GM12874 (cell line): ENCODE data around the gene TSPAN31.
A peak's percentile ranks its signal among the peaks of the same experiment; 100 is the strongest.

Experiments used
- TF ChIP-seq, protein P1 (sequence below): IDR thresholded peaks from 2 replicates; pipeline ENCODE4 v1.5.1; 2011; ENCODE audit warnings: low read depth, mild to moderate bottlenecking, control low read depth, low read length, moderate library complexity; ENCODE audit not compliant: insufficient read depth

Gene TSPAN31

DNA sequence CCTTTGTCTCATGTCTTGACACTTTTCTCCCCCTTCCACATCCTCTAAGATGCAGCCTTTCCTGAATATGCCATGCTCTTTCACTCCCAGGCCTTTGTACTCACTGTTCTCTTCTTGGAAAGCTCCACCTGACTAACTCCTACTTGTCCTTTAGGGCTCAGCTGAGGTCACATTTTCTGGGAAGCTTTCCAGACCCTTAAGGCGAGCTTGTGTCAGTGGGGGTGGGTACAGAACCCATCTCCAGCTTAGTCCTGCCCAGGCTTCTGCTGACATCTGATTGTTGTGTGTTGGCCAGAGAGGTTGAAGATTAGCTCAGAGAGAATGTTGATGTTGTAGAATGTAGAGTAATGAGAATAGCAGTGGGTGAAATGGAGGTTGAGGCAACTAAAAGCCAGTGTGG is 34.9 kb downstream of the TSPAN31 start:
- TF ChIP-seq, protein P1, sequence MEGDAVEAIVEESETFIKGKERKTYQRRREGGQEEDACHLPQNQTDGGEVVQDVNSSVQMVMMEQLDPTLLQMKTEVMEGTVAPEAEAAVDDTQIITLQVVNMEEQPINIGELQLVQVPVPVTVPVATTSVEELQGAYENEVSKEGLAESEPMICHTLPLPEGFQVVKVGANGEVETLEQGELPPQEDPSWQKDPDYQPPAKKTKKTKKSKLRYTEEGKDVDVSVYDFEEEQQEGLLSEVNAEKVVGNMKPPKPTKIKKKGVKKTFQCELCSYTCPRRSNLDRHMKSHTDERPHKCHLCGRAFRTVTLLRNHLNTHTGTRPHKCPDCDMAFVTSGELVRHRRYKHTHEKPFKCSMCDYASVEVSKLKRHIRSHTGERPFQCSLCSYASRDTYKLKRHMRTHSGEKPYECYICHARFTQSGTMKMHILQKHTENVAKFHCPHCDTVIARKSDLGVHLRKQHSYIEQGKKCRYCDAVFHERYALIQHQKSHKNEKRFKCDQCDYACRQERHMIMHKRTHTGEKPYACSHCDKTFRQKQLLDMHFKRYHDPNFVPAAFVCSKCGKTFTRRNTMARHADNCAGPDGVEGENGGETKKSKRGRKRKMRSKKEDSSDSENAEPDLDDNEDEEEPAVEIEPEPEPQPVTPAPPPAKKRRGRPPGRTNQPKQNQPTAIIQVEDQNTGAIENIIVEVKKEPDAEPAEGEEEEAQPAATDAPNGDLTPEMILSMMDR, result no peak

DNA sequence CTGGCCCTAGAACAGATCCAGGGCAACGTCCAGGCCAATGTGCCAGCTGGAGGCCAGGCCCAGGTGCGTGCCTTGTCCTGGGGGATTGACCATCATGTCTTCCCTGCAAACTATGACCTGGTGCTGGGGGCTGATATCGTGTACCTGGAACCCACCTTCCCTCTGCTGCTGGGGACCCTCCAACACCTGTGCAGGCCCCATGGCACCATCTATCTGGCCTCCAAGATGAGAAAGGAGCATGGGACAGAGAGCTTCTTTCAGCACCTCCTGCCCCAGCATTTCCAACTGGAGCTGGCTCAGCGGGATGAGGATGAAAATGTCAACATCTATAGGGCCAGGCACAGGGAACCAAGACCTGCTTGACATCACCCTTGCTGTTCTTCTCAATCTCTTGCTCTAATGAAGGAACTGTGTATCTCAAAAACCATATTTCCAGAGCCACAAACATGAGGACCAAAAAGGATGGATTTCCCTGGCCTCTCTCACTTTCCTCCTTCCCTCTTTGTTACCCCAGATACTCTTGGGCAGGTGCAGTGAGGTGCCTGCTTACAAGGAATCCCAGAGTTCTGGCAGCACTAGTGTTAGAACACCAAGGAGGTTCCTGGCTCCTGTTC is 35.6 kb downstream of the TSPAN31 start:
- TF ChIP-seq, protein P1, result no peak

DNA sequence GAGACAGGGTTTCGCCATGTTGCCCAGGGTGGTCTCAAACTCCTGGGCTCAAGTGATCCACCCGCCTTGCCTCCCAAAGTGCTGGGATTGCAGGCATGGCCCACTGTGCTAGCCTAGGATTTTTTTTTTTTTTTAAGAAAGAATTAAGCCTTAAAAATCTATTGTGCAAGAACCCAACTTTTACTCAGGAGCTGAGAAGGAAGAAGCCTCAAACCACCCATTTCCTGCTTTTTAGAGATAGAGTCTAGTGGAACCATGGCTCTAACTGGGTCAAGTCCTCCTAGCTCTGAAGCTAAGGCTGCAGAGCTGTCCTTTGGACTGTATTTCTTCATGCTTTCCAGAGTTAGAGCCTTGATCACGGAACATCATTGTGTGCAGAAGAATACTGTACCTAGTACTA is 36.4 kb downstream of the TSPAN31 start:
- TF ChIP-seq, protein P1, result no peak

DNA sequence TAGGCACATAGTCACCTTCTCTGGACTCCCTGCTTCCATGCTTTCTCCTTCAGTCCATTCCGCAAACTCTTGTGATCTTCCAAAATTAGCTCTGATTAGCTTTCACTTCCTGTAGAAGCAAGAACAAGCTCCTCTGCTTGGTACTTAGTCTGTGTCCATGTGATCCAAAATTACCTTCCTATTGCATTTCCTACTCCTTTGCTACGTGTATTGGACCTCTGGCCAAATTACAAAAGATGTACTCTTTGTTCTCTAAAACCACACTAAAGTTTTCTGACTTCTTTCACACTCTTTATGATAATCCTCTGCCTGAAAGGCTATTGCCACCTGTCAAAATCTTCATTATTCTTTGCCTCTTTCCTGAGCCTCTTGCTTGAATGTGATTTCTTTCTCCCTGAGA is 37.0 kb downstream of the TSPAN31 start:
- TF ChIP-seq, protein P1, result no peak

DNA sequence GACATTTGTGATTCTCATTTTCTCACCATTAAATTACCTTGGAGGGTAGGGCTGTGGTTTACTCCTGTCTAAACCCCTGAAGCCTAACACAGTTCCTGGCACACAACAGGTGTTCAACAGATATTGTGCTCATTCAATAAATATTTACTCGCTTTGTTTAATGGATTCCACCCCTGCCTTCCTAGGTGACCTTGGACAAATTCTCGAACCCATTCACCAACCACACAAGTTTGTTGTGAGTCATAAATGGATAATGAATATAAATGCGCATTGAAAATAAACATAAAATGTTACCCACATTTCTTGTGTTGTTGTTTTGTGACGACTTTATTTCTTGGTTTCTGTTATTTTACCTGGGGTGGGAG is 37.4 kb downstream of the TSPAN31 start:
- TF ChIP-seq, protein P1, result no peak

DNA sequence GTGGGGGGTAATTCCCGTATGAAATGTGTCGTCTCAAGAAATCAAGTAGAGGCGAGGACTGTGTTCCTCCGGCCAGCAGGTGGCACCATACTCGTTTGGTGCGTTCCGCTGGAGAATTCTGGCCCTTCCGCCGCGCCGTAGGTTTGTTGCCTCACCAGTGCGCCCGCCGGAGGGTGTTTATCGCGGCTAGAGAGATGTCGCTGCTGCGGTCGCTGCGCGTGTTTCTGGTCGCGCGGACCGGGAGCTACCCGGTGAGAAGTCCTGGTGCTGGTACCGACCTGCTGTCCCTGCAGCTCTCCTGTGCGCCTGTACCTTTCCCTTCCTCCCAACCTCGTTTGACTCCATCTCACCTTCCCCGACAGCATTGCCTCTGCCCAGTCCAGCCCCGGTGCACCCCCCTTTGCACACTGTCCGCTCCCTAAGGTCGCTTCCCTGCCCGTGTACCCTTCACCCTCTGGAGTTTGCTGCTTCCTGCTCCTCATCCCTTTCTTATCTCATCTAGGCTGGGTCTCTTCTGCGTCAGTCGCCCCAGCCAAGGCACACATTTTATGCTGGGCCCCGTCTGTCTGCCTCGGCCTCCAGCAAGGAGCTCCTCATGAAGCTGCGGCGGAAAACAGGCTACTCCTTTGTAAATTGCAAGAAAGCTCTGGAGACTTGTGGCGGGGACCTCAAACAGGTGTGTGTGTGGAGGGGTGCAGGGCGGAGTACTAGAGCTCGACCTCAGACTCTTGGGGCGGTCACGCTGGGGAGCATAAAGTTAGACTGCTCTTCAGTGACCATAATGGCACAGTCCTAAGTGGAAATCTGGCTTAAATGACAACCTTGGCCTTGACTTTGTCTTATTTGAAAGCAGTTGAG is 38.0 kb downstream of the TSPAN31 start, which contains the start of gene TSFM:
TSS of gene TSFM (plus strand) at position 180 of the 858 bp plus-strand sequence. CDS start at position 195, 15 bp downstream.
- TF ChIP-seq, protein P1, result peak; percentile 91

DNA sequence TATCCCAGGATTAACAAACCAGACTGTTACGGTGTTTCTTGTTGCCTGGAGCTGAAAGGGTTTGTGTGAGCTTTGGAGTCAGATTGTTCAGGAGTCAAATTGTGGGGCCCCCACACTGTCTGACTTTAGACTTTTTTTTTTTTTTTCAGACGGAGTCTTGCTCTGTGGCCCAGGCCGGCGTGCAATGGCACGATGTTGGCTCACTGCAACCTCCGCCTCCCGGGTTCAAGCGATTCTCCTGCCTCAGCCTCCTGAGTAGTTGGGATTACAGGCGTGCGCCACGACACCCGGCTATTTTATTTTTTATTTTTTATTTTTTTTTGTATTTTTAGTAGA is 38.6 kb downstream of the TSPAN31 start:
- TF ChIP-seq, protein P1, result no peak
